Cardiac fibroblast (primary cell): ENCODE results near the gene VPS26B.
"Not testable (repeated sequence)": the region's sequence is repeated elsewhere in the genome, so short reads cannot be mapped to it uniquely, and the experiment has no call there.

ENCODE experiments used
- DNase-seq, 2 donors: peaks; one replicate each; pipeline versions ENCODE4 v3.0.0 to v3.0.0-alpha.2; 2010; ENCODE audit warnings: low read depth in 2 of 2
- H3K4me3 ChIP-seq, 2 donors: replicated peaks in 1 of 2; 1 replicate in 1 of 2; 2 replicates in 1 of 2; pipeline ENCODE4 v1.5.1; 2011; ENCODE audit warnings: low read depth in 2 of 2, low read length in 2 of 2, mild to moderate bottlenecking in 2 of 2, moderate library complexity in 1 of 2
- TF ChIP-seq, protein P1 (sequence below): IDR thresholded peaks from one replicate; pipeline ENCODE4 v1.5.1; 2011; ENCODE audit warnings: low read depth, mild to moderate bottlenecking, low read length, inconsistent platforms

Gene VPS26B

DNA sequence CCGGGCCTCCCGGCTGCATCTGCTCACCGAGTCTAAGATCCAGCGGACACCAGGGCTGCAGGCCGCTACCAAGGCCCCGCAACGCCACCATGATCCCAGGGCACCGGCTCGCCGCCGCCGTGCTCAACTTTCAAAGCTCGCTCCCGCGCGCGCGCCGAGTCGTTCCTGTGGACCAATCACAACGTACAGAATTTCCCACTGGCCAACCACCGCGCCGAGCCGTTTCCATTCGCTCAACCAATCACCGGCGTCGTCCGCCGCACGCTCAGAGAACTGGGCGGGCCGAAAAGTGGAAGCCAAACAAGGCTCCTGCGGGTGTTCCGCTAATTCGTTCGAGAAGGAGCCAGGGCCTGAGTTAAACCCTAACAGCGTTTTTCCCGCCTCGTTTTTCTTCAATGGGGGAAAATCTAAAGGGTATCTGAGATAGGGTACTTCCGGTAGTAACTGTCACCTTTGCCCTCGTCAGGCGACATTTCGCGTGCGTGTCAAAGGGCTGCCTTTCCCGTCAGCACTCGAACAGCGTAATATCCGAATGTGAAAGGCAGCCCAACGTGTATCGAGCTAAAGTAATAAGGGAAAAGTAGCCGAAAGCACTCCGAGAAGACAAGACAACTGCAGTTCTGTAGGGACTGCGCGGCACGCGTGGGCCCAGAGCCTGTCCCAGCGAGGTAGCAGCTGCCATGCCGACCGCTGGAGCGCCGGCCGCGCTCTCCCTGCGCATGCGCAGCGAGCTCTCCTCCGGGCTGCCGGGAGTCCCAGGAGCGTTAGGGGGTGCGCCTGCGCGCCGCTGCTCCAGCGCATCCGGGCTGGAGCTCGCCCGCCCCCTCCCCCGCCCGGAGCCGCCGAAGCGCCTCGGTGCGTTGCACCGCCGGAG is at the start of gene VPS26B, which contains the start of gene NCAPD3:
VPS26B (plus strand) TSS at position 836 of the 874 bp plus-strand sequence. CDS start 452 bp downstream, outside the sequence.
NCAPD3 (minus strand) TSS at position 132 of the 874 bp plus-strand sequence; CDS start at position 91, 41 bp downstream.
- peak; percentile 97 for DNase-seq
- peak within 1 kb of the TSS; percentile 87 to 95 for H3K4me3 ChIP-seq
- TF ChIP-seq, protein P1, sequence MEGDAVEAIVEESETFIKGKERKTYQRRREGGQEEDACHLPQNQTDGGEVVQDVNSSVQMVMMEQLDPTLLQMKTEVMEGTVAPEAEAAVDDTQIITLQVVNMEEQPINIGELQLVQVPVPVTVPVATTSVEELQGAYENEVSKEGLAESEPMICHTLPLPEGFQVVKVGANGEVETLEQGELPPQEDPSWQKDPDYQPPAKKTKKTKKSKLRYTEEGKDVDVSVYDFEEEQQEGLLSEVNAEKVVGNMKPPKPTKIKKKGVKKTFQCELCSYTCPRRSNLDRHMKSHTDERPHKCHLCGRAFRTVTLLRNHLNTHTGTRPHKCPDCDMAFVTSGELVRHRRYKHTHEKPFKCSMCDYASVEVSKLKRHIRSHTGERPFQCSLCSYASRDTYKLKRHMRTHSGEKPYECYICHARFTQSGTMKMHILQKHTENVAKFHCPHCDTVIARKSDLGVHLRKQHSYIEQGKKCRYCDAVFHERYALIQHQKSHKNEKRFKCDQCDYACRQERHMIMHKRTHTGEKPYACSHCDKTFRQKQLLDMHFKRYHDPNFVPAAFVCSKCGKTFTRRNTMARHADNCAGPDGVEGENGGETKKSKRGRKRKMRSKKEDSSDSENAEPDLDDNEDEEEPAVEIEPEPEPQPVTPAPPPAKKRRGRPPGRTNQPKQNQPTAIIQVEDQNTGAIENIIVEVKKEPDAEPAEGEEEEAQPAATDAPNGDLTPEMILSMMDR, result no peak

DNA sequence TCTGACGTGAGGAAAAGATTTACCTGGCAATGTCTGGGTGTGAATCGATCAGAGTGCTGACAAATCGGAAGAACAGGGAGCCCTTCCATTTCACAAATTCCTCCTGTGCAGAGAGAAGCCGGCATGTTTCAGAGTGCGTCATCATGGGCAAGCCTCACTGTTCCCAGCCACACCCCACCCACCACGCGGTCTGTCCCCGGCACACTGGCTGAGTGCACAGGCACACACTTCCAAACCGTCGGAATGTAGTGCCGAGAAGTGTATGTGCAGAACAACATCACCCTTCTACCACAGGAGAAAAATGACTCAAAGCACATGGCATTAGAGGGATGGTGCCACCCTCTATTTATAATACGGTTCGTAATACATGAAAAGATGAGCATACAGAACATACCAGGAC is 48.2 kb upstream of the VPS26B start:
- peak in 1 of 2 donors; percentile 8 for DNase-seq
- H3K4me3 ChIP-seq, result no peak overlapping the region
- TF ChIP-seq, protein P1, result no peak

DNA sequence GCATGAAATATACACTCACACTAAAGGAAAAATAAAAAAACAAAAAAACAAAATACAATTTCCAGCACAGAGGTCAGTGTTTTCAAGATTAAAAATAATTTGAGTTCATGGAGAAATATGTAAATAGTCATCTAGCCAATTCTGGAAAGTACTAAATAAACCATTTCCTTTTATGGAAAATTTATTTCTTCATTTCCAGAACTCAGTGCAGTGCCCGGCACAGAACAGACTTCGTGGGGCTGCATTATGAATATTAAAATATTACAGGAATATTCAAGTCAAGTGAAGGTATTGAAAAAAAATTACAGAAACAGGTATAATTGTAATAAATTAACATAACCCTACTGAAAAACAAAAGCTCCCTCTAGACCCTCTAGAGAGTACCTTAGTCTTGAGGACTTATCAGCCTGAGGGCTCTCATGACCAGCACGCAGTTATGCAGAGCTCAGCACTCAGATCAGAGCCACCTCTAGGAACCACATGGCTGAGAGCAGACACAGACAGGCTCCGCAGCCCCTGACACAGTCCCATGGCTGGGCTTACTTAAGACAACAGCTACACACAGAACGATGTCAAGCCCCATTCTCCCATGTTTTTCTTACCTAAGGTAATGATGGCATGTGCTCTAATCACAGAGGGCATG is 46.3 kb upstream of the VPS26B start:
- H3K4me3 ChIP-seq, result no peak overlapping the region
- TF ChIP-seq, protein P1, result no peak
- no peak for DNase-seq

DNA sequence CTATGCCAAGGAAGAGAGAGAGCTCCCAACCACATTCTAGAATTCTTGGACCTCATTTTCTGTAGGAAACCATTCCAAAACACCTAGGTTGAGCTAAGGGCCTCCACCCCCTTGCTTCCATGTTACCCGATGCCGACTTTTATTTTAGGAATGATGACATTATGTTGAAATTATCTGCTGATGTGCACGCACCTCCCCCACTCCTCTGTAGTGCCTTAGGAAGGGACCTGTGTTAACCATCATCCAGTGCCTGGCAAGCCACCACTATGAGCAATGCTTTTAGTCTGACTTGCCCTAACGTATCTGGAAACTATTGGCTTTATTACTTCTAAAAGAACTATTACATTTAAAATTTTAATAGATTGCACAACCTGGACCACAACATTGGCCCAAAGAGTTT is 42.8 kb upstream of the VPS26B start:
- H3K4me3 ChIP-seq, result no peak overlapping the region
- DNase-seq, result peak in 1 of 2 donors; percentile 44
- TF ChIP-seq, protein P1, result no peak

DNA sequence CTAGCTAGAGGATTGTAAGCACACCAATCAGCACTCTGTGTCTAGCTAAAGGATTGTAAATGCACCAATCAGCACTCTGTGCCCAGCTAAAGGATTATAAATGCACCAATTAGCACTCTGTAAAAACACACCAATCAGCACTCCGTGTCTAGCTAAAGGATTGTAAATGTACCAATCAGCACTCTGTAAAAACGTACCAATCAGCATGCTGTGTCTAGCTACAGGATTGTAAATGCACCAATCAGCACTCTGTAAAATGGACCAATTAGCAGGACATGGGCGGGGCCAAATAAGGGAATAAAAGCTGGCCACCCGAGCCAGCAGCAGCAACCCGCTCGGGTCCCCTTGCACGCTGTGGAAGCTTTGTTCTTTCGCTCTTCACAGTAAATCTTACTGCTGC is 36.4 kb upstream of the VPS26B start:
- H3K4me3 ChIP-seq, DNase-seq: not testable (repeated sequence)

DNA sequence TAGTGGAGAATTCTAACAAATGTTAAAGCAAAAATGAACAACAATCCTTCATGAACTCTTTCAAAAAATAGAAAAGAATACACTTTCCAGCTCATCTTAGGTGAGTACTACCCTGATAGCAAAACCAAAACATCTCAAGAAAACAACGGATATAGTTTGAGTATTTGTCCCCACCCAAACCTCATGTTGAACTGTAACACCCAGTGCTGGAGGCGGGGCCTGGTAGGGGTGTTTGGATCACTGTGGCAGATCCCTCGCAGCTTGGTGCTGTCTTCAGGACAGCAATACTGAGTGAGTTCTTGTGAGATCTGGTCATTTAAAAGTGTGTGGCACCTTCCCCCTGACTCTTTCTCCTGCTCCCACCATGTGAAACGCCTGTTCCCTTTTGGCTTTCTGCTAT is 27.7 kb upstream of the VPS26B start:
- H3K4me3 ChIP-seq, result no peak overlapping the region
- TF ChIP-seq, protein P1, result no peak
- no peak for DNase-seq

DNA sequence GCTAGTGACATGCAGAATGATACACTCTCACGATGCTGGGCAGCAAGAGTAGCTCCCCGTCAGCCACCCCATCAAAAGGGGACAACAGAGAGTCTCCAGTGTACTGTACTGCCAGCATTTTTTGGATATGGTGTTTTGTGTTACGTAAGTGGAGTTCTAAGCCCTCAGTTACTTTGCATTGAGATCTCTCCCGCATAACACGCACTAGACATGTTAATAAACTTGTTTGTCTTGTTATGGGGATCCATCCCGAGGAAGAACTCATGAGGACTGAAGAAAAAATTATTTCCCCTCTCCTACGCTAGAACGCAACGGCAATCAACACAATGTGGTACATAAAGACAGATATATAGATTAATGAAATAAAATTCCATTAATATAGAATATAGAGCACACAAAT is 24.9 kb upstream of the VPS26B start:
- no peak for DNase-seq
- H3K4me3 ChIP-seq, result no peak overlapping the region
- TF ChIP-seq, protein P1, result no peak
